Cortex of kidney (tissue), 1 donor: ENCODE measurements around the gene ATP2C1.
"Not testable (repeated sequence)": the region's sequence is repeated elsewhere in the genome, so short reads cannot be mapped to it uniquely, and the experiment has no call there.

Source experiments
- DNase-seq: peaks from one replicate; lab custom pipeline; 2025; lab: John Stamatoyannopoulos, UW

ATP2C1 gene

GRCh38 chr3:130935761-130936492 lies 42.0 kb downstream of the ATP2C1 start:
- no peak for DNase-seq

- DNase-seq, result no peak
Observed at GRCh38 chr3:130939753-130940152, 45.9 kb downstream of the ATP2C1 start.

- DNase-seq, result no peak
Observed at GRCh38 chr3:130941793-130942192, 47.9 kb downstream of the ATP2C1 start.

- no peak for DNase-seq
Observed at GRCh38 chr3:130946882-130947281, 53.0 kb downstream of the ATP2C1 start.

- no peak for DNase-seq
Observed at GRCh38 chr3:130948001-130948773, 54.3 kb downstream of the ATP2C1 start.

GRCh38 chr3:130948929-130949328 lies 55.0 kb downstream of the ATP2C1 start:
- no peak for DNase-seq

- no peak for DNase-seq
Observed at GRCh38 chr3:130950124-130950523, 56.2 kb downstream of the ATP2C1 start.

- no peak for DNase-seq
Observed at GRCh38 chr3:130950641-130951040, 56.8 kb downstream of the ATP2C1 start.

- no peak for DNase-seq
Observed at GRCh38 chr3:130955481-130955880, 61.6 kb downstream of the ATP2C1 start.

GRCh38 chr3:130956281-130956680 lies 62.4 kb downstream of the ATP2C1 start:
- no peak for DNase-seq

GRCh38 chr3:130956721-130957120 lies 62.8 kb downstream of the ATP2C1 start:
- DNase-seq, result no peak

- no peak for DNase-seq
Observed at GRCh38 chr3:130960139-130960795, 66.4 kb downstream of the ATP2C1 start.

GRCh38 chr3:130961458-130961857 lies 67.6 kb downstream of the ATP2C1 start:
- DNase-seq, result no peak

- DNase-seq, result no peak
Observed at GRCh38 chr3:130963444-130963843, 69.6 kb downstream of the ATP2C1 start.

GRCh38 chr3:130963878-130964277 lies 70.0 kb downstream of the ATP2C1 start:
- no peak for DNase-seq

- DNase-seq, result no peak
Observed at GRCh38 chr3:130967281-130967680, 73.4 kb downstream of the ATP2C1 start.

- DNase-seq, result no peak
Observed at GRCh38 chr3:130968221-130968620, 74.3 kb downstream of the ATP2C1 start.

GRCh38 chr3:130969621-130970020 lies 75.7 kb downstream of the ATP2C1 start:
- no peak for DNase-seq

- no peak for DNase-seq
Observed at GRCh38 chr3:130971208-130971607, 77.3 kb downstream of the ATP2C1 start.

GRCh38 chr3:130972592-130972991 lies 78.7 kb downstream of the ATP2C1 start:
- DNase-seq, result not testable (repeated sequence)

- DNase-seq, result no peak
Observed at GRCh38 chr3:130973406-130973805, 79.5 kb downstream of the ATP2C1 start.

- no peak for DNase-seq
Observed at GRCh38 chr3:130974201-130974600, 80.3 kb downstream of the ATP2C1 start.

- DNase-seq, result no peak
Observed at GRCh38 chr3:130975251-130975650, 81.4 kb downstream of the ATP2C1 start.
